Fibroblast of lung (primary cell): Measurements from ENCODE around the gene CRHR1.

ENCODE experiments used
- EZH2 ChIP-seq: IDR thresholded peaks from 2 replicates; pipeline ENCODE4 v1.5.1; 2012; ENCODE audit warnings: low read length, control low read depth, mild to moderate bottlenecking; ENCODE audit errors: missing control alignments
- TF ChIP-seq, protein P1 (sequence below), 2 donors: IDR thresholded peaks in 1 of 2; conservative IDR thresholded peaks in 1 of 2; 1 replicate in 1 of 2; 2 replicates in 1 of 2; pipeline ENCODE4 v1.5.1; 2011 to 2012; ENCODE audit warnings: low read length in 2 of 2, control low read depth in 1 of 2, inconsistent platforms in 1 of 2, low read depth in 1 of 2, mild to moderate bottlenecking in 1 of 2

DNA sequence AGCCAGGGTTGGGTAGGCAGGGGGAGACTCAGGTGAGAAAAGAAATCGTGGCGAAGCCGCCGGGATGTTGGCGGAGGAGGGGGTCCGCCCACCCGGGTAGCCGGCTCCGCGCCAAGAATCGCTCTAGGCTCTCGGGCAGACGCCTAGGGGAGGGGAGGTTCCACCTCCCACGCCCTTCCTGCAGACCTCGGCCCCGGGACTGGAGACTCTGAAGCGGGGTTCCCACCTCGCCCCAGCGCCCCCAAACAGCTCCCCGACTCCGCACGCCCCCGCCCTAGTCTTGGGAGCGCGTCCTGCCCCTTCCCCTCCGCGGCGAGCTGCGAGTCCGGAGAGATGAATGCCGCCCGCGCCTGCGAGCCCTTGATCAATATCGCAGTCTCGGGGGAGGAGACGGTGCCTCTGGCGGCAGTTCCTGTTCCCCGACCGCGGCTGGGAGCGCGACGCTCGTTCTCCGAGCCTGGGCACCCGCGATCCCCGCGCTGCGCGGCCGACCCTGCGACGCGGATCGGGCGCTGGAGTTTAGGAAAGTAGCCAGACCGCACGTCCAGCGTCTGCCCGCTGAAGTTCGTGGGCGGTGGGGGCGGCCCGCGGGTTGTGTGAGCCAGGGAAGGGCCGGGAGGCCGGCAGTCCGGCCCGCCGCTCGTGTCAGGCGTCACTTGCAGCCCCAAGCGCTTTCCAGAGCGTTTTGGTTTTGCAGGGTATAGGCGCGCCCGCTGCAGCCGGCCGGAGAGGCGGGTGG lies 790 bp downstream of the CRHR1 start:
- TF ChIP-seq, protein P1, sequence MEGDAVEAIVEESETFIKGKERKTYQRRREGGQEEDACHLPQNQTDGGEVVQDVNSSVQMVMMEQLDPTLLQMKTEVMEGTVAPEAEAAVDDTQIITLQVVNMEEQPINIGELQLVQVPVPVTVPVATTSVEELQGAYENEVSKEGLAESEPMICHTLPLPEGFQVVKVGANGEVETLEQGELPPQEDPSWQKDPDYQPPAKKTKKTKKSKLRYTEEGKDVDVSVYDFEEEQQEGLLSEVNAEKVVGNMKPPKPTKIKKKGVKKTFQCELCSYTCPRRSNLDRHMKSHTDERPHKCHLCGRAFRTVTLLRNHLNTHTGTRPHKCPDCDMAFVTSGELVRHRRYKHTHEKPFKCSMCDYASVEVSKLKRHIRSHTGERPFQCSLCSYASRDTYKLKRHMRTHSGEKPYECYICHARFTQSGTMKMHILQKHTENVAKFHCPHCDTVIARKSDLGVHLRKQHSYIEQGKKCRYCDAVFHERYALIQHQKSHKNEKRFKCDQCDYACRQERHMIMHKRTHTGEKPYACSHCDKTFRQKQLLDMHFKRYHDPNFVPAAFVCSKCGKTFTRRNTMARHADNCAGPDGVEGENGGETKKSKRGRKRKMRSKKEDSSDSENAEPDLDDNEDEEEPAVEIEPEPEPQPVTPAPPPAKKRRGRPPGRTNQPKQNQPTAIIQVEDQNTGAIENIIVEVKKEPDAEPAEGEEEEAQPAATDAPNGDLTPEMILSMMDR (conservative IDR thresholded peaks at IDR 0.05 in 1 of 2, IDR thresholded peaks at IDR 0.05 in 1 of 2; ENCODE audit: low read depth in 1 of 2, low read length in 2 of 2), result no peak
- TF ChIP-seq EZH2, result peak; percentile 96
